ENCODE results near the gene CRYBB3.

- TF ChIP-seq CTCF (conservative IDR thresholded peaks at IDR 0.05; ENCODE audit: low read depth, low read length) (peak; percentile 90), EZH2 (IDR thresholded peaks at IDR 0.05; ENCODE audit: borderline replicate concordance, low read depth, low read length, poor library complexity, severe bottlenecking) (no peak)
These were observed 2.7 kb downstream of the CRYBB3 start for GRCh38 chr22:25202290-25202921.
